Natural killer cell (primary cell): ENCODE data around the gene SLC17A3. TPM values are rescaled to one million over a fixed set of nuclear protein-coding genes. Genes with fewer than 3 reads are reported as not detected.

Experiments used
- ATAC-seq, 3 donors: fragments of 150-1000 bp in 2 of 3; fragments of 200-7000 bp in 1 of 3; cut with Tn5 transposase; 1 replicate in 1 of 3; 2 replicates in 2 of 3; pipeline ENCODE4 v1.10.0; 2021; ENCODE audit warnings: mild to moderate bottlenecking in 2 of 3, moderate library complexity in 2 of 3
- DNase-seq, 2 donors: peaks; one replicate each; pipeline versions ENCODE4 v3.0.0 to v3.0.0-alpha.2; 2013 to 2021; ENCODE audit warnings: mixed read lengths in 1 of 2
- H3K27ac ChIP-seq: one replicate; pipeline ENCODE4 v1.5.1; 2013; ENCODE audit warnings: mild to moderate bottlenecking, low read length
- H3K27me3 ChIP-seq: one replicate; pipeline ENCODE4 v1.6.1; 2013; ENCODE audit warnings: low read length; ENCODE audit not compliant: control insufficient read depth, insufficient read depth
- H3K36me3 ChIP-seq: one replicate; pipeline ENCODE4 v1.6.1; 2013; ENCODE audit warnings: low read length; ENCODE audit not compliant: control insufficient read depth, insufficient read depth
- H3K4me1 ChIP-seq: one replicate; pipeline ENCODE4 v1.6.1; 2013; ENCODE audit warnings: low read length; ENCODE audit not compliant: control insufficient read depth, insufficient read depth
- H3K4me3 ChIP-seq: one replicate; pipeline ENCODE4 v1.5.1; 2013; ENCODE audit warnings: low read length
- H3K9me3 ChIP-seq: one replicate; pipeline ENCODE4 v1.6.1; 2013; ENCODE audit warnings: low read length; ENCODE audit not compliant: control insufficient read depth, insufficient read depth
- H3K27ac Mint-ChIP-seq, 2 donors: one replicate each; pipeline ENCODE4 v1.8.0; 2022; ENCODE audit warnings: mild to moderate bottlenecking in 2 of 2, mixed read lengths in 2 of 2, moderate library complexity in 1 of 2
- H3K27me3 Mint-ChIP-seq, 2 donors: one replicate each; pipeline ENCODE4 v1.8.0; 2022; ENCODE audit warnings: low read depth in 2 of 2, mixed read lengths in 2 of 2
- H3K36me3 Mint-ChIP-seq: one replicate; pipeline ENCODE4 v1.8.0; 2022; ENCODE audit warnings: mixed read lengths
- H3K4me1 Mint-ChIP-seq, 2 donors: one replicate each; pipeline ENCODE4 v1.8.0; 2022; ENCODE audit warnings: mixed read lengths in 2 of 2
- H3K4me3 Mint-ChIP-seq: one replicate; pipeline ENCODE4 v1.8.0; 2022; ENCODE audit warnings: mild to moderate bottlenecking, moderate library complexity, mixed read lengths
- H3K9me3 Mint-ChIP-seq, 2 donors: one replicate each; pipeline ENCODE4 v1.8.0; 2022; ENCODE audit warnings: mixed read lengths in 2 of 2
- WGBS: methylation state at CpG from one replicate; pipeline ENCODE4 v1.1.7; 2013; ENCODE audit warnings: missing lambda C conversion rate; ENCODE audit not compliant: insufficient coverage; 5-methylcytosine and 5-hydroxymethylcytosine counted together
- intact Hi-C: fragments of 100-400 bp; cut with micrococcal nuclease; formaldehyde crosslinking; loops from one replicate; pipeline ENCODE4 v1.14.2; 2022
- total RNA-seq, 4 donors: library from RNA; stranded (reverse); fragments of 120-200 nt in 1 of 4; gene quantifications; one replicate each; pipeline versions ENCODE4 v1.2.3 to v1.2.4, GENCODE V29; 2013 to 2022
- TF ChIP-seq, protein P1 (sequence below): fragments of 200-600 bp; IDR thresholded peaks from one replicate; pipeline ENCODE4 v1.8.0; 2022; ENCODE audit warnings: antibody characterized with exemption

Gene SLC17A3
- total RNA-seq, 3 donors from 2014 or later (not counting 1 experiment from before 2014, with no cell fraction given), result 1.5 to 2.4 (median 1.6) TPM

DNA sequence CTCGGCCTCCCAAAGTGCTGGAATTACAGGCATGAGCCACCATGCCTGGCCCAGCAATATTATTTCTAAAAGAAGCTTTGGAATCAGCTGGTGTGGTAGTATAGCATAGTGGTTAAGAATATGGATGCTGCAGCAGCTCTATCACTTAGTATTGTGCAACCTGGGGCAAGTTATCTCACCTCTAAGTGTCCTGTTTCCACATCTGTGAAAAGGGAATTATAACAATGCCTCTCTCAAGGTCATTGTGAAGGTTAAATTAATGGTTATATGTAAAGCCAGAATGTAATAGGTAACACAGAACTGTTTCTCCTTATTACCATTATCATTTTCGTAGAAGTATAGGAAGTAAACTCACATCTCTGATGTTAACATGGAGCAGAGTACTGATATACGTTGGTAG lies 42.3 kb upstream of the SLC17A3 start:
- WGBS, result 83% methylated on average over 2 of the region's 3 CpGs
- H3K36me3 Mint-ChIP-seq, result no peaks in the 10 kb centered on the region
- ATAC-seq, result no peak
- intact Hi-C loops, result no loop called here
- Histone ChIP-seq H3K4me1 (no peaks in the 10 kb centered on the region), H3K4me3 (no peak overlapping the region), H3K27ac (no peak overlapping the region), H3K27me3 (no peaks in the 10 kb centered on the region), H3K36me3 (no peaks in the 10 kb centered on the region), H3K9me3 (no peaks in the 10 kb centered on the region)
- TF ChIP-seq, protein P1, sequence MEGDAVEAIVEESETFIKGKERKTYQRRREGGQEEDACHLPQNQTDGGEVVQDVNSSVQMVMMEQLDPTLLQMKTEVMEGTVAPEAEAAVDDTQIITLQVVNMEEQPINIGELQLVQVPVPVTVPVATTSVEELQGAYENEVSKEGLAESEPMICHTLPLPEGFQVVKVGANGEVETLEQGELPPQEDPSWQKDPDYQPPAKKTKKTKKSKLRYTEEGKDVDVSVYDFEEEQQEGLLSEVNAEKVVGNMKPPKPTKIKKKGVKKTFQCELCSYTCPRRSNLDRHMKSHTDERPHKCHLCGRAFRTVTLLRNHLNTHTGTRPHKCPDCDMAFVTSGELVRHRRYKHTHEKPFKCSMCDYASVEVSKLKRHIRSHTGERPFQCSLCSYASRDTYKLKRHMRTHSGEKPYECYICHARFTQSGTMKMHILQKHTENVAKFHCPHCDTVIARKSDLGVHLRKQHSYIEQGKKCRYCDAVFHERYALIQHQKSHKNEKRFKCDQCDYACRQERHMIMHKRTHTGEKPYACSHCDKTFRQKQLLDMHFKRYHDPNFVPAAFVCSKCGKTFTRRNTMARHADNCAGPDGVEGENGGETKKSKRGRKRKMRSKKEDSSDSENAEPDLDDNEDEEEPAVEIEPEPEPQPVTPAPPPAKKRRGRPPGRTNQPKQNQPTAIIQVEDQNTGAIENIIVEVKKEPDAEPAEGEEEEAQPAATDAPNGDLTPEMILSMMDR, result no peak
- H3K4me1 Mint-ChIP-seq, result no peaks in the 10 kb centered on the region
- H3K27me3 Mint-ChIP-seq, result peaks cover 8 to 31% of the 10 kb centered on the region in 2 donors
- DNase-seq, result no peak
- H3K4me3 Mint-ChIP-seq, result no peak overlapping the region
- H3K9me3 Mint-ChIP-seq, result no peaks in the 10 kb centered on the region
- H3K27ac Mint-ChIP-seq, result no peak overlapping the region

DNA sequence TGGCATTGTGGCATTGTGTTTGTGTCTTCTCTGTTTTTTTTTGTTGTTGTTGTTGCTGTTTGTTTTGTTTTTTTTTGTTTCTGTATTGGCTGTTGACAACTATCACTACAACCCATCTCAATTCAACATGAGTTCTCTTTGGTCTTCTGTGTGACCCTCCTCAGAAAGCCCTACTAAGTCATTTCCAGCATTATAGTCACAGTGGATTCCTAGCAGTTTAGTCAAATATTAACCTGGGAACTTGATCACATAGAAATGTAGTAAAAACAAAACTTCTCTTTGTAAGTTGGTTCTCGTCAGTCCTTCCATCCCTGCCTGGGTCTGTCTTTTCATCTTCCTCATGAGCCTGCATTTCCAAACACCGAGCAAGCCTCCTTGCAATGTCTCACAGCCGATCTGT lies 39.7 kb upstream of the SLC17A3 start:
- 66% methylated on average over 3 of the region's 3 CpGs for WGBS

DNA sequence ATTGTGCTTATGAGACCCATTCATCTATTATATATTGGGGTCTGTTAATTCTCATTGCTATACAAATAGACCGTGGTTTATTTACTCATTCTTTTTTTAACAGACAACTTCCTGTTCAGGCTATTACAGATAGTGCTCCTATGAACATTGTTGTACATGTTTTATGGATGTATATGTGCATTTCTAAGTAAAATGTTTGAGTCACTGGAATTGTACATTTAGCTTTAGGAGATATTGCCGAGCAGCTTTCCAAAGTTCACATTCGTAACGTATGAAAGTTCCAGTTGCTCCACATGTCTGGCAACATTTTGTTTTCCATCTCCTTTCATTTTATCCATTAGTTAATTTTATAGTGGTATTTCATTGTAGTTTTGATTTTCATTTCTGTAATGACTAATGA lies 37.3 kb upstream of the SLC17A3 start:
- Histone ChIP-seq H3K4me1 (no peaks in the 10 kb centered on the region), H3K9me3 (no peaks in the 10 kb centered on the region), H3K36me3 (no peaks in the 10 kb centered on the region), H3K27ac (no peak overlapping the region), H3K27me3 (no peaks in the 10 kb centered on the region), H3K4me3 (no peak overlapping the region)
- no peak overlapping the region for H3K27ac Mint-ChIP-seq
- DNase-seq (no peak), ATAC-seq (no peak)
- 93% methylated on average over 3 of the region's 4 CpGs for WGBS
- TF ChIP-seq, protein P1, result no peak
- no peak overlapping the region for H3K4me3 Mint-ChIP-seq
- intact Hi-C loops, result no loop called here
- peaks cover 11 to 26% of the 10 kb centered on the region in 2 donors for H3K27me3 Mint-ChIP-seq
- no peaks in the 10 kb centered on the region for H3K4me1 Mint-ChIP-seq
- no peaks in the 10 kb centered on the region for H3K9me3 Mint-ChIP-seq
- no peaks in the 10 kb centered on the region for H3K36me3 Mint-ChIP-seq

More for the DNA sequence above, 39.7 kb upstream of the SLC17A3 start:
- H3K4me3 Mint-ChIP-seq, result no peak overlapping the region
- no peaks in the 10 kb centered on the region for H3K4me1 Mint-ChIP-seq
- no peaks in the 10 kb centered on the region for H3K36me3 Mint-ChIP-seq
- no peak overlapping the region for H3K27ac Mint-ChIP-seq
- Histone ChIP-seq H3K4me1 (no peaks in the 10 kb centered on the region), H3K9me3 (no peaks in the 10 kb centered on the region), H3K27ac (no peak overlapping the region), H3K27me3 (no peaks in the 10 kb centered on the region), H3K4me3 (no peak overlapping the region), H3K36me3 (no peaks in the 10 kb centered on the region)
- intact Hi-C loops, result no loop called here
- H3K27me3 Mint-ChIP-seq, result peaks cover 8 to 23% of the 10 kb centered on the region in 2 donors
- no peaks in the 10 kb centered on the region for H3K9me3 Mint-ChIP-seq
- TF ChIP-seq, protein P1, result no peak
- no peak for DNase-seq
- ATAC-seq, result no peak

DNA sequence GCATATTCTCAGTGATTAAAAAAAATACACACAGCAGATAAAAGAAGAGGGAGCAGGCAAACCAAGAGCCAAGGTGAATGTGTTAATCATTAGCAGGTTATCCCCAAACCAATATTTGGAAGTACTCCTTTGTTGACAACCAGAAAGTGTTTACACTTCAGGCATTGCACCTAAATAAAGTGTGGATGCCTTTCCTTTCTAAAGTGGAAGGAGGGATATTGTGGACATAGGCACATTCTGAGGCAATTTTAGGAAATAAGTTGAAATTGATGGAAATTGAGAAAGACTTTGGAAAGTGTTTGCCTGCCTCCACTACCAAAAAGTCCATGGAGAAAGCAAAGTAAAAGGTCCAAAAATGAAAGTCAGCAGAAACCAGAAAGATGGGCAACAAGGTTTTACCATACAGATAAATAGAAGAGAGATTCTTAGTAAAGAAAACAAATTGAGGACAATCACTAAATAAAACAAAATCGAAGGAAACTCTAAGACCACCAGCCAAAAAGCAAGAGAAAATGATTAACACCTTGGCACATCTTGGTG lies 33.5 kb upstream of the SLC17A3 start:
- no peaks in the 10 kb centered on the region for H3K9me3 ChIP-seq
- DNase-seq (no peak), ATAC-seq (no peak)
- Mint-ChIP-seq H3K27me3 (peaks cover 8 to 21% of the 10 kb centered on the region in 2 donors), H3K9me3 (no peaks in the 10 kb centered on the region), H3K4me1 (no peaks in the 10 kb centered on the region), H3K27ac (no peak overlapping the region), H3K4me3 (no peak overlapping the region), H3K36me3 (no peaks in the 10 kb centered on the region)
- TF ChIP-seq, protein P1, result no peak
- H3K36me3 ChIP-seq, result no peaks in the 10 kb centered on the region
- H3K27me3 ChIP-seq, result no peaks in the 10 kb centered on the region
- 100% methylated on average over 1 of the region's 1 CpG for WGBS
- no peaks in the 10 kb centered on the region for H3K4me1 ChIP-seq
- H3K4me3 ChIP-seq, result no peak overlapping the region
- intact Hi-C loops, result no loop called here
- H3K27ac ChIP-seq, result no peak overlapping the region
